Ovary (tissue), 9 donors: ENCODE results near the gene MEGF9. TPM values are rescaled to one million over a fixed set of nuclear protein-coding genes. Genes with fewer than 3 reads are reported as not detected.

Experiments used
- DNase-seq, 5 donors: peaks; one replicate each; pipeline ENCODE4 v3.0.0-alpha.2; 2019 to 2020
- H3K27ac ChIP-seq, 2 donors: fragments of 200-600 bp; one replicate each; pipeline versions ENCODE4 v1.5.1 to v1.8.0; 2019 to 2022
- H3K27me3 ChIP-seq: fragments of 200-600 bp; one replicate; pipeline ENCODE4 v1.8.0; 2022
- H3K36me3 ChIP-seq: fragments of 200-600 bp; sonication (generic); one replicate; pipeline ENCODE4 v1.5.1; 2019
- H3K4me1 ChIP-seq: one replicate; pipeline ENCODE4 v1.8.1; 2013; ENCODE audit warnings: mild to moderate bottlenecking, moderate library complexity; ENCODE audit not compliant: insufficient read depth
- H3K4me3 ChIP-seq: fragments of 200-600 bp; sonication (generic); one replicate; pipeline ENCODE4 v1.5.1; 2017
- H3K9me3 ChIP-seq, 2 donors: fragments of 200-600 bp in 1 of 2; sonication (generic) in 1 of 2; one replicate each; pipeline versions ENCODE4 v1.5.1 to v1.8.1; 2013 to 2019; ENCODE audit warnings: mild to moderate bottlenecking in 1 of 2, moderate library complexity in 1 of 2
- CTCF ChIP-seq, 3 donors: fragments of 450-650 bp in 2 of 3; fragments of 200-600 bp in 1 of 3; IDR thresholded peaks; one replicate each; pipeline versions ENCODE4 v1.5.1 to v1.8.0; 2016 to 2022; ENCODE audit warnings: antibody characterized with exemption in 3 of 3, mild to moderate bottlenecking in 1 of 3
- EP300 ChIP-seq: sonication (generic); formaldehyde crosslinking; IDR thresholded peaks from one replicate; pipeline ENCODE4 v1.6.1; 2017; ENCODE audit warnings: antibody characterized with exemption
- POLR2A ChIP-seq: fragments of 450-650 bp; IDR thresholded peaks from one replicate; pipeline ENCODE4 v1.6.1; 2017; ENCODE audit warnings: antibody characterized with exemption, mild to moderate bottlenecking, moderate library complexity
- WGBS, 3 donors: extraction: QIAGEN DNeasy Blood & Tissue Kit in 1 of 3; methylation state at CpG; one replicate each; pipeline versions ENCODE4 v1.1.5 to v1.1.7; 2013 to 2017; 5-methylcytosine and 5-hydroxymethylcytosine counted together
- intact Hi-C, 4 donors: fragments of 100-400 bp; cut with DNase I; formaldehyde crosslinking; loops; one replicate each; pipeline versions ENCODE4 v1.11.0 to v1.15.1; 2022 to 2023
- polyA plus RNA-seq, 2 donors: library from polyadenylated mRNA; stranded (reverse); fragments of 200-250 nt in 1 of 2; fragments of 350-450 nt in 1 of 2; fragmentation: Illumina TruSeq in 1 of 2; extraction: RNeasy Lipid Tissue Mini Kit (QIAGEN cat#74804) in 1 of 2; gene quantifications; one replicate each; pipeline ENCODE4 v1.2.3, GENCODE V29; 2013 to 2014
- total RNA-seq, 7 donors: library from RNA; depleted of rRNA in 2 of 7; stranded (reverse); fragments of >200 nt in 2 of 7; fragmentation: NEBNext Ultra II Directional in 3 of 7; extraction: Animal tissue kit (Norgen Biotek cat#: 25700) in 3 of 7; gene quantifications; one replicate each; pipeline versions ENCODE4 v1.1.0 to v1.2.4, GENCODE V29; 2016 to 2023
- donor health status: DM: no; HTN: no; CAD: no; lungs with moderate emphysema.
- donor health status: DM: no; HTN: no; CAD: no.
- donor health status: Bipolar disorder and iron deficiency.
- donor health status: DM: yes; HTN: yes; CAD: no.
- donor health status: DM: no; HTN: no; CAD: no.
- donor health status: DM: yes; HTN: yes; CAD: no.

MEGF9 gene
- total and polyA plus RNA-seq, 9 donors = 9.9 to 27.3 (median 14.6) TPM

DNA sequence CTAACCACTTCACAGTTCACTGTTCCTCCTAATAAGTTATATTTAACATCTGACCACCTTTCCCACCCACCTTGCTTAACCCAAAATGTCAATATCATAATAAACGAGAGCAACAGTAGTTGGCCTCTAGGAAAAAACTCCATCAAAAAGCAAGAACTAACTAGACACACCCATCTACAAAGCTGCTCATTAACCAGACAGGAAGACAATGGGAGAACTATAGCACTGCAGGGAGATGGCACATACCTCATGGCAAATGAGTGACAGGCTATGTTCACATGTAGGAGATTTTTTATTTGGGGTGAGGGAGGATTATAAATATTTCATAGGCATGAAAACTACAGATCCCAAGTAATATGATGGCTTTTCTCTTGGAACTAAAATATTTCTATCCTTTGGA, 110.7 kb downstream of the MEGF9 start:
- H3K27ac ChIP-seq = no peak overlapping the region
- DNase-seq = no peak
- no peaks in the 10 kb centered on the region for H3K36me3 ChIP-seq
- 88 to 92% (median 91%) methylated on average over 1 of the region's 1 CpG for WGBS, 3 donors
- no peaks in the 10 kb centered on the region for H3K9me3 ChIP-seq
- no peak overlapping the region for H3K4me3 ChIP-seq
- TF ChIP-seq CTCF (IDR thresholded peaks at IDR 0.05) = no peak
- no peak for TF ChIP-seq POLR2A
- TF ChIP-seq EP300 = no peak
- H3K27me3 ChIP-seq = no peaks in the 10 kb centered on the region
- intact Hi-C loops = no loop called here
- H3K4me1 ChIP-seq = no peaks in the 10 kb centered on the region

GRCh38 chr9:120603010-120603409, 111.3 kb downstream of the MEGF9 start:
- 95 to 100% (median 97%) methylated on average over 1 of the region's 1 CpG for WGBS, 3 donors
- TF ChIP-seq POLR2A (no peak), EP300 (no peak), CTCF (IDR thresholded peaks at IDR 0.05) (no peak)
- intact Hi-C loops = no loop called here
- H3K36me3 ChIP-seq = no peaks in the 10 kb centered on the region
- DNase-seq = no peak
- no peak overlapping the region for H3K4me3 ChIP-seq
- H3K4me1 ChIP-seq = no peaks in the 10 kb centered on the region
- H3K27ac ChIP-seq = no peak overlapping the region
- H3K9me3 ChIP-seq = no peaks in the 10 kb centered on the region
- no peaks in the 10 kb centered on the region for H3K27me3 ChIP-seq

GRCh38 chr9:120593955-120594277, 120.4 kb downstream of the MEGF9 start:
- no peak for DNase-seq
- 16 to 30% (median 26%) methylated on average over 2 of the region's 2 CpGs for WGBS, 3 donors
- no peak for TF ChIP-seq EP300
- TF ChIP-seq POLR2A = no peak
- TF ChIP-seq CTCF (IDR thresholded peaks at IDR 0.05) = no peak

DNA sequence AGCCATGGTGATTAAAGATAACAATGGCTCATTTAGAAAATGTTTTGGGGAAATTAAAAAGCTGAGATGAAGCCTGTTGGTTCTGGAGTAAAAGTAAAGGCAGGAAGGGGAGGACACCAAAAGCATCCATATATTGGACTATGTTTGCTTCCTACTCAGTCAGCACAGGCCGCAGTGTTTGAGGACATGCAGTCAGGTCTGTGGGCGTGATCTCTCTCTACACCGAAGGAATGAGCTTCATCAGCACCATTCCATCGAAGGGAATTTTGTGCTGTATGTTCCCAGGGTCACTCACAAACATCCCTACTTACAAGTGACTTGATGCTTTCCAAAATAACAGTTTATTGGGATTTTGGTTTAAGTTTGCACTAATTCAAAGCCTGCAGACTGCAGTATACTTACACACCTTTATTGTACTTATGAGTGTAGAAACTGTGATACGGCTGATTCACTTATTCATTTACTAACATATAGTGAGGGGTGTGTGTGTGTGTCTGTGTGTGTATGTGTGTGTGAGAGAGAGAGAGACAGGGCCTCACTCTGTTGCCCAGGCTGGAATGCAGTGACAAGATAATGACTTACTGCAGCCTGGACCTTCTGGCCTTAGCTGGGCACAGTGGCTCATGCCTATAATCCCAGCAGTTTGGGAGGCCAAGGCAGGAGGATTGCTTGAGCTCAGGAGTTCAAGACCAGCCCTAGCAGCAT, 120.9 kb downstream of the MEGF9 start:
- Histone ChIP-seq H3K4me1 (no peaks in the 10 kb centered on the region), H3K36me3 (no peaks in the 10 kb centered on the region), H3K27me3 (no peaks in the 10 kb centered on the region), H3K27ac (no peak overlapping the region), H3K4me3 (no peak overlapping the region), H3K9me3 (no peaks in the 10 kb centered on the region)
- no peak for TF ChIP-seq POLR2A
- no peak for TF ChIP-seq EP300
- no peak for TF ChIP-seq CTCF (IDR thresholded peaks at IDR 0.05)
- WGBS, 3 donors = 70 to 76% (median 74%) methylated on average over 5 of the region's 5 CpGs
- intact Hi-C loops = no loop called here
- DNase-seq = no peak

More at GRCh38 chr9:120593955-120594277, 120.4 kb downstream of the MEGF9 start:
- Histone ChIP-seq H3K9me3 (no peaks in the 10 kb centered on the region), H3K36me3 (no peaks in the 10 kb centered on the region), H3K27ac (no peak overlapping the region), H3K4me3 (no peak overlapping the region), H3K4me1 (no peaks in the 10 kb centered on the region), H3K27me3 (no peaks in the 10 kb centered on the region)
- intact Hi-C loops = no loop called here
